PFSK-1 (cell line): ENCODE measurements around the gene OR10H1.

Experiments
- POLR2AphosphoS5 ChIP-seq: IDR thresholded peaks from 2 replicates; pipeline ENCODE4 v1.6.1; 2012; ENCODE audit warnings: low read depth, mild to moderate bottlenecking, control low read depth, low read length, moderate library complexity
- SIN3A ChIP-seq: IDR thresholded peaks from 2 replicates; pipeline ENCODE4 v1.6.1; 2012; ENCODE audit warnings: mild to moderate bottlenecking, low read length, moderate library complexity, borderline replicate concordance; ENCODE audit not compliant: insufficient read depth
- TF ChIP-seq, protein P1 (sequence below), 2 experiments: IDR thresholded peaks; 2 replicates each; pipeline versions ENCODE4 v1.6.1 to v1.8.0; 2011 to 2012; ENCODE audit warnings: low read depth in 2 of 2, low read length in 2 of 2, control low read depth in 1 of 2, inconsistent platforms in 1 of 2, mild to moderate bottlenecking in 1 of 2, moderate library complexity in 1 of 2; ENCODE audit not compliant: insufficient read depth in 1 of 2

DNA sequence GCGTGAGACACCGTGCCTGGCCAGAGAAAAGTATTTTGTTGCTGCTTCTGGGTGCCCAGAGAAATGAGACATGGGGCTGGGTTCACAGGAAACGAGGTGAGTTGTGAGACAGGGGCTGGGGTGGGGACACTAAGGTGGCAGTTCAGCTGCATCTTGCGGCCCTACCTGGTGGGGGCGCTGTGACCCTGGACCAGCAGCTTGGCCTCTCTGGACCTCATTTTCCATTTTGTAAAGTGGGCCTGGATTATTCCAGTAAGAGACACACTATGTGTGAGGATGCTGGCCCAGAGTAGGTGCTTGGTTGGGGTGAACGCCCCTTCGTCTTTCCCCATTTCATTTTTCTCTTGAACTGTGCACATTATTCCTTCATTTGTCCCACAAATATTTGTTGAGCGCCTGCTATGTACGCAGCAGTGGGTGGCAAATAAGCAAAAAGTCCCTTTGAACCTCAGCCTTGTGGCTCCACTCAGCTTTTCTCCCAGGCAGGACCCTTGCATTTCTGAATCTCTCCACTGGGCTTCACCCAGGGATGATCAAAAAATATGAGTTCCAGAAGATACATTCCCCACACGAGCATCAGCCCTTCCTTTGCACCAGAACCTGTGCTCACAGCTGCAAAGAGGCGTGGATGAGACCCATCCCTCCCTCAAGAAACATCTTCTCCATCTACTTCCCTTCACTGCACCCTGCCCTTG lies 26.6 kb upstream of the OR10H1 start:
- TF ChIP-seq POLR2AphosphoS5: no peak
- no peak for TF ChIP-seq SIN3A
- TF ChIP-seq, protein P1, sequence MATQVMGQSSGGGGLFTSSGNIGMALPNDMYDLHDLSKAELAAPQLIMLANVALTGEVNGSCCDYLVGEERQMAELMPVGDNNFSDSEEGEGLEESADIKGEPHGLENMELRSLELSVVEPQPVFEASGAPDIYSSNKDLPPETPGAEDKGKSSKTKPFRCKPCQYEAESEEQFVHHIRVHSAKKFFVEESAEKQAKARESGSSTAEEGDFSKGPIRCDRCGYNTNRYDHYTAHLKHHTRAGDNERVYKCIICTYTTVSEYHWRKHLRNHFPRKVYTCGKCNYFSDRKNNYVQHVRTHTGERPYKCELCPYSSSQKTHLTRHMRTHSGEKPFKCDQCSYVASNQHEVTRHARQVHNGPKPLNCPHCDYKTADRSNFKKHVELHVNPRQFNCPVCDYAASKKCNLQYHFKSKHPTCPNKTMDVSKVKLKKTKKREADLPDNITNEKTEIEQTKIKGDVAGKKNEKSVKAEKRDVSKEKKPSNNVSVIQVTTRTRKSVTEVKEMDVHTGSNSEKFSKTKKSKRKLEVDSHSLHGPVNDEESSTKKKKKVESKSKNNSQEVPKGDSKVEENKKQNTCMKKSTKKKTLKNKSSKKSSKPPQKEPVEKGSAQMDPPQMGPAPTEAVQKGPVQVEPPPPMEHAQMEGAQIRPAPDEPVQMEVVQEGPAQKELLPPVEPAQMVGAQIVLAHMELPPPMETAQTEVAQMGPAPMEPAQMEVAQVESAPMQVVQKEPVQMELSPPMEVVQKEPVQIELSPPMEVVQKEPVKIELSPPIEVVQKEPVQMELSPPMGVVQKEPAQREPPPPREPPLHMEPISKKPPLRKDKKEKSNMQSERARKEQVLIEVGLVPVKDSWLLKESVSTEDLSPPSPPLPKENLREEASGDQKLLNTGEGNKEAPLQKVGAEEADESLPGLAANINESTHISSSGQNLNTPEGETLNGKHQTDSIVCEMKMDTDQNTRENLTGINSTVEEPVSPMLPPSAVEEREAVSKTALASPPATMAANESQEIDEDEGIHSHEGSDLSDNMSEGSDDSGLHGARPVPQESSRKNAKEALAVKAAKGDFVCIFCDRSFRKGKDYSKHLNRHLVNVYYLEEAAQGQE (IDR thresholded peaks at IDR 0.05; ENCODE audit: insufficient read depth in 1 of 2, low read depth in 2 of 2, low read length in 2 of 2): no peak
